ENCODE results near the gene ZNF506.
"Not testable (repeated sequence)": the region's sequence is repeated elsewhere in the genome, so short reads cannot be mapped to it uniquely, and the experiment has no call there.

The ZNF506 gene

DNA sequence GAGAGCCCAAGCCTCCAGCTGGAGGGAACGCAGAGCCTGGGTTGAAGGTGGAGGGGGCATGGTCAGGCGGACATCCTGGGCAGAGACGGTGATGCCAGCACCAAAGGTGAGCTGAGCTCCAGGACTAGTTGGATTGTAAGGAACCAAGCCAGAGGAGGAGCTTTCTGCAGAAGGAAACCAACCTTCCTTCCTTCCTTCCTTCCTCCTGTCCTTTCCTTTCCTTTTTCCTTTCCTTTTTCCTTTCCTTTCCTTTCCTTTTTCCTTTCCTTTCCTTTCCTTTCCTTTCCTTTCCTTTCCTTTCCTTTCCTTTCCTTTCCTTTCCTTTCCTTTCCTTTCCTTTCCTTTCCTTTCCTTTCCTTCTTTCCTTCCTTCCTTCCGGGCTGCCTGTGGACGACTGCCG is 77.6 kb downstream of the ZNF506 start:
- not testable (repeated sequence) for DNase-seq

DNA sequence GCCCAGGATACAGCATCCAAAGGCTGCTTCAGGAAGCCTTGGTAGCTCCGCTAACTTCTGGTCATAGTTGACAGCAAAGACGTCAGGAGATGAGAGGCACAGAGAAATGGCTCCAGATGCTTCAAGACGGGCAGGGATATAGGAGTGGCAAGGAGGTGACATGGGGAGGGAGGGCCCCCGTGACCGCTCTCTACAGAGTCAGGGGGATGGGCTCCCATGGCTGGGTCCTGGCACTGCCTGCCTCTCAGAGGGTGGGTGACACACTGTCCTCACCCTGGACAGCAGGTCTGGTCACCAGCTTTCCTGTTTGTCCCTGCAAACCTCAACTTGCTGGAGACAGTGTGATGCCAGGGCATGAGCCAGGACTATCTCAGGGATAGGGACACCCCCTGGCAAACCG is 78.4 kb downstream of the ZNF506 start:
- DNase-seq: no peak

DNA sequence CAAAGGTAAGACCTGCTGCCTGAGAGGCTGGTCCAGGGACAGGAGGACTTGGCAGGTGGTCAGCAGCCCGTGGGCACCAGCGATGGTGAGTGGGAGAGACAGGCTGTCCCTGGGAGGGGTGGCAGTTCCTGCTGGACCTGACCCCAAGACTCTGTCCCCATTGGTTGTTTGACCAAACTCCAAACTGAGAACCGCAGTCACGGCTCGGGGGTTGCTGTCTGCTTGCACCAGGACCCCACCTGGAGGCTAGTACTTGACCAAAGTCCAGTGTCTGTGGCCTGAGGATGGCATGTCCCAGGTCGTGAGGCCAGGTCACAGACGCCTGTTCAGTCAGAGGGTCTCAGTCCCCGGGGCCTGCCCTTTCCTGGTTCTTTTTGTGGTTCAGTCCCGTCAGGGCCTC is 78.8 kb downstream of the ZNF506 start:
- DNase-seq: no peak
